ENCODE measurements around the gene ZNF324.

DNA sequence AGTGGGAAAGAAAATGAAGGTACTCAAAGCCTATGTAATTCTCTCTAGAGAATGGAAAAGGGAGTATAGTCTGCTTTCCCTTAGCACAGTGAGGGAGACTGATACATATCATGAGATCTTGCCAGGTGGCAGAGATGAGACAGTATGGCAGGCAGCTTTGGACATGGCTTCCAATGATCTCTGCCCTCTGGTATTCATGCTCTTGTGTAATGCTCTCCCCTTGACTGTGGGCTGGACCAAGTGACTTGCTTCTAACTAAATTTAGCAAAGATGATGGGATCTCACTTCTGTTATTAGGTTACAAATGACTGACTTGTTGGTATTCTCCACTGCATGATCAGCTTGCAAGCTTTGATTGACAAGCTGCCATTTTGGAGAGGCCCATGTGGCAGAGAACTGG is 37.1 kb upstream of the ZNF324 start:
- TF ChIP-seq EZH2 (IDR thresholded peaks at IDR 0.05; ENCODE audit: insufficient read depth, poor library complexity, severe bottlenecking): no peak
- no peak for TF ChIP-seq EZH2phosphoT487 (IDR thresholded peaks at IDR 0.05; ENCODE audit: insufficient read depth, low read depth)
